Peyer's patch (tissue), 4 donors: ENCODE results near the gene SHB. TPM values are rescaled to one million over a fixed set of nuclear protein-coding genes. Genes with fewer than 3 reads are reported as not detected.

Experiments
- DNase-seq, 3 donors: peaks; one replicate each; pipeline ENCODE4 v3.0.0-alpha.2; 2017 to 2019
- H3K27ac ChIP-seq, 4 donors: fragments of 200-600 bp; sonication (generic); one replicate each; pipeline ENCODE4 v1.5.1; 2016 to 2019
- H3K27me3 ChIP-seq, 2 donors: fragments of 200-600 bp; sonication (generic); one replicate each; pipeline ENCODE4 v1.5.1; 2019
- H3K36me3 ChIP-seq, 3 donors: fragments of 200-600 bp; sonication (generic); one replicate each; pipeline ENCODE4 v1.5.1; 2016 to 2019
- H3K4me1 ChIP-seq, 4 donors: fragments of 200-600 bp; sonication (generic); one replicate each; pipeline ENCODE4 v1.5.1; 2016 to 2019
- H3K4me3 ChIP-seq, 4 donors: fragments of 200-600 bp; sonication (generic); 1 replicate in 3 of 4; 2 replicates in 1 of 4; pipeline ENCODE4 v1.5.1; 2016 to 2019; ENCODE audit warnings: mild to moderate bottlenecking in 1 of 4
- H3K9me3 ChIP-seq, 4 donors: fragments of 200-600 bp; sonication (generic); one replicate each; pipeline ENCODE4 v1.5.1; 2016 to 2019; ENCODE audit warnings: mild to moderate bottlenecking in 1 of 4
- CTCF ChIP-seq, 6 experiments: fragments of 450-650 bp in 4 of 6; fragments of 200-600 bp in 2 of 6; sonication (generic) in 1 of 6; IDR thresholded peaks; one replicate each; pipeline ENCODE4 v1.5.1; 2017 to 2019; ENCODE audit warnings: antibody characterized with exemption in 6 of 6, mild to moderate bottlenecking in 3 of 6, moderate library complexity in 1 of 6
- POLR2A ChIP-seq, 2 donors: fragments of 450-650 bp; IDR thresholded peaks; one replicate each; pipeline ENCODE4 v1.5.1; 2017; ENCODE audit warnings: antibody characterized with exemption in 2 of 2, mild to moderate bottlenecking in 2 of 2, moderate library complexity in 2 of 2
- total RNA-seq, 4 donors: library from RNA; depleted of rRNA; stranded (reverse); fragments of >200 nt; gene quantifications; one replicate each; pipeline ENCODE4 v1.1.0, GENCODE V29; 2016

SHB gene
- total RNA-seq, 4 donors from 2014 or later: 14.5 to 31.1 (median 25.6) TPM

- TF ChIP-seq POLR2A (IDR thresholded peaks at IDR 0.05): no peak
- no peak for TF ChIP-seq CTCF (IDR thresholded peaks at IDR 0.05)
- no peak overlapping the region for H3K27ac ChIP-seq
- no peak overlapping the region for H3K4me3 ChIP-seq
- H3K9me3 ChIP-seq: no peaks in the 10 kb centered on the region
- DNase-seq: no peak
- H3K36me3 ChIP-seq: peaks cover 0 to 16% (median 0%) of the 10 kb centered on the region in 3 donors
- H3K4me1 ChIP-seq: peaks cover 0 to 10% (median 0%) of the 10 kb centered on the region in 4 donors
- H3K27me3 ChIP-seq: no peaks in the 10 kb centered on the region
These were observed 129.4 kb downstream of the SHB start for GRCh38 chr9:37939575-37940095.

GRCh38 chr9:37938121-37938891 lies 130.7 kb downstream of the SHB start:
- H3K9me3 ChIP-seq: no peaks in the 10 kb centered on the region
- H3K36me3 ChIP-seq: peaks cover 0 to 11% (median 0%) of the 10 kb centered on the region in 3 donors
- TF ChIP-seq CTCF (IDR thresholded peaks at IDR 0.05) (no peak), POLR2A (IDR thresholded peaks at IDR 0.05) (no peak)
- no peaks in the 10 kb centered on the region for H3K27me3 ChIP-seq
- H3K27ac ChIP-seq: no peak overlapping the region
- no peak overlapping the region for H3K4me3 ChIP-seq
- H3K4me1 ChIP-seq: peaks cover 0 to 10% (median 0%) of the 10 kb centered on the region in 4 donors
- DNase-seq: no peak

- TF ChIP-seq POLR2A (IDR thresholded peaks at IDR 0.05) (no peak), CTCF (IDR thresholded peaks at IDR 0.05) (no peak)
- no peak for DNase-seq
- no peak overlapping the region for H3K27ac ChIP-seq
- H3K4me1 ChIP-seq: peaks cover 0 to 10% (median 0%) of the 10 kb centered on the region in 4 donors
- H3K27me3 ChIP-seq: no peaks in the 10 kb centered on the region
- peaks cover 0 to 11% (median 0%) of the 10 kb centered on the region in 3 donors for H3K36me3 ChIP-seq
- H3K9me3 ChIP-seq: no peaks in the 10 kb centered on the region
- H3K4me3 ChIP-seq: no peak overlapping the region
These were observed 131.7 kb downstream of the SHB start for GRCh38 chr9:37937366-37937765.

- Histone ChIP-seq H3K27me3 (no peaks in the 10 kb centered on the region), H3K4me1 (peaks cover 0 to 10% (median 0%) of the 10 kb centered on the region in 4 donors), H3K36me3 (peaks cover 0 to 11% (median 0%) of the 10 kb centered on the region in 3 donors), H3K27ac (no peak overlapping the region), H3K4me3 (no peak overlapping the region), H3K9me3 (no peaks in the 10 kb centered on the region)
- DNase-seq: no peak
- no peak for TF ChIP-seq CTCF (IDR thresholded peaks at IDR 0.05)
- TF ChIP-seq POLR2A (IDR thresholded peaks at IDR 0.05): no peak
These were observed 132.1 kb downstream of the SHB start for GRCh38 chr9:37936965-37937364.

- Histone ChIP-seq H3K27ac (no peak overlapping the region), H3K9me3 (no peaks in the 10 kb centered on the region), H3K4me1 (peaks cover 0 to 10% (median 0%) of the 10 kb centered on the region in 4 donors), H3K27me3 (no peaks in the 10 kb centered on the region), H3K4me3 (no peak overlapping the region), H3K36me3 (peaks cover 0 to 11% (median 0%) of the 10 kb centered on the region in 3 donors)
- DNase-seq: no peak
- no peak for TF ChIP-seq CTCF (IDR thresholded peaks at IDR 0.05)
- no peak for TF ChIP-seq POLR2A (IDR thresholded peaks at IDR 0.05)
These were observed 132.7 kb downstream of the SHB start for GRCh38 chr9:37936376-37936775.
